HL-60 (cell line): Measurements from ENCODE around the gene PELO.

ENCODE experiments used
- CTCF ChIP-seq: IDR thresholded peaks from one replicate; pipeline ENCODE4 v1.5.1; 2011; ENCODE audit warnings: low read length, control low read depth, inconsistent platforms; ENCODE audit not compliant: insufficient read depth
- GABPA ChIP-seq: IDR thresholded peaks from 2 replicates; pipeline ENCODE4 v1.6.1; 2012; ENCODE audit warnings: low read depth
- POLR2AphosphoS5 ChIP-seq: IDR thresholded peaks from 2 replicates; pipeline ENCODE4 v1.6.1; 2012; ENCODE audit warnings: low read depth

- TF ChIP-seq CTCF = no peak
- TF ChIP-seq POLR2AphosphoS5 = no peak
- TF ChIP-seq GABPA = no peak
Observed at GRCh38 chr5:52784737-52785136, 3.0 kb upstream of the PELO start.
